MCF 10A (cell line): ENCODE results near the gene CAMTA1. TPM values are rescaled to one million over a fixed set of nuclear protein-coding genes. Genes with fewer than 3 reads are reported as not detected.

Experiments
- BruUV-seq: library from RNA; stranded (reverse); fragments of 400-500 nt; replicated peaks from 2 replicates; lab custom pipeline; 2021; lab: Mats Ljungman, UMichigan
- CTCF ChIA-PET: fragments of 300-600 bp; sonication (Branson Sonifier 250); formaldehyde crosslinking; extraction: SDS; loops from one replicate; lab custom pipeline; 2021; ENCODE audit warnings: antibody characterized with exemption, inconsistent platforms; lab: Yijun Ruan, JAX
- POLR2A ChIA-PET: fragments of 300-600, 350-650 bp; sonication (Branson Sonifier 250); formaldehyde crosslinking; extraction: SDS; loops from one replicate; lab custom pipeline; 2020; ENCODE audit warnings: antibody characterized with exemption, inconsistent platforms; lab: Yijun Ruan, JAX
- DNase-seq: peaks from one replicate; pipeline ENCODE4 v3.0.0-alpha.2; 2018; ENCODE audit not compliant: unreplicated experiment
- H3K27ac Mint-ChIP-seq: one replicate; pipeline ENCODE4 v1.8.0; 2022; ENCODE audit warnings: mild to moderate bottlenecking, low read depth, mixed read lengths; ENCODE audit not compliant: unreplicated experiment
- H3K27me3 Mint-ChIP-seq: one replicate; pipeline ENCODE4 v1.8.0; 2022; ENCODE audit warnings: mixed read lengths; ENCODE audit not compliant: insufficient read depth, unreplicated experiment
- H3K36me3 Mint-ChIP-seq: one replicate; pipeline ENCODE4 v1.8.0; 2022; ENCODE audit warnings: mild to moderate bottlenecking, moderate library complexity, mixed read lengths; ENCODE audit not compliant: insufficient read depth, unreplicated experiment
- H3K4me1 Mint-ChIP-seq: one replicate; pipeline ENCODE4 v1.8.0; 2022; ENCODE audit warnings: mixed read lengths; ENCODE audit not compliant: insufficient read depth, unreplicated experiment
- H3K4me3 Mint-ChIP-seq: one replicate; pipeline ENCODE4 v1.8.0; 2022; ENCODE audit warnings: mild to moderate bottlenecking, moderate library complexity, mixed read lengths; ENCODE audit not compliant: unreplicated experiment
- H3K9me3 Mint-ChIP-seq: one replicate; pipeline ENCODE4 v1.8.0; 2022; ENCODE audit warnings: mixed read lengths; ENCODE audit not compliant: unreplicated experiment
- intact Hi-C: fragments of 100-400 bp; cut with micrococcal nuclease; formaldehyde crosslinking; loops from 2 replicates; pipeline ENCODE4 v1.14.1; 2022
- total RNA-seq: library from RNA; stranded (reverse); gene quantifications from 2 replicates; pipeline ENCODE4 v1.2.3, GENCODE V29; 2022
- TF ChIP-seq, protein P1 (sequence below): fragments of 200-600 bp; IDR thresholded peaks from one replicate; pipeline ENCODE4 v1.8.0; 2022; ENCODE audit warnings: antibody characterized with exemption, mild to moderate bottlenecking; ENCODE audit not compliant: unreplicated experiment

Gene CAMTA1
- total RNA-seq, 1 experiment from 2014 or later, result 74.1 TPM

GRCh38 chr1:6784560-6785317, 515 bp upstream of the CAMTA1 start:
- H3K27me3 Mint-ChIP-seq, result no peaks in the 10 kb centered on the region
- intact Hi-C loops, result loop anchor here (1.0 kb wide), 1 partner anchor 64 kb away; no protein-coding TSS in a partner anchor

DNA sequence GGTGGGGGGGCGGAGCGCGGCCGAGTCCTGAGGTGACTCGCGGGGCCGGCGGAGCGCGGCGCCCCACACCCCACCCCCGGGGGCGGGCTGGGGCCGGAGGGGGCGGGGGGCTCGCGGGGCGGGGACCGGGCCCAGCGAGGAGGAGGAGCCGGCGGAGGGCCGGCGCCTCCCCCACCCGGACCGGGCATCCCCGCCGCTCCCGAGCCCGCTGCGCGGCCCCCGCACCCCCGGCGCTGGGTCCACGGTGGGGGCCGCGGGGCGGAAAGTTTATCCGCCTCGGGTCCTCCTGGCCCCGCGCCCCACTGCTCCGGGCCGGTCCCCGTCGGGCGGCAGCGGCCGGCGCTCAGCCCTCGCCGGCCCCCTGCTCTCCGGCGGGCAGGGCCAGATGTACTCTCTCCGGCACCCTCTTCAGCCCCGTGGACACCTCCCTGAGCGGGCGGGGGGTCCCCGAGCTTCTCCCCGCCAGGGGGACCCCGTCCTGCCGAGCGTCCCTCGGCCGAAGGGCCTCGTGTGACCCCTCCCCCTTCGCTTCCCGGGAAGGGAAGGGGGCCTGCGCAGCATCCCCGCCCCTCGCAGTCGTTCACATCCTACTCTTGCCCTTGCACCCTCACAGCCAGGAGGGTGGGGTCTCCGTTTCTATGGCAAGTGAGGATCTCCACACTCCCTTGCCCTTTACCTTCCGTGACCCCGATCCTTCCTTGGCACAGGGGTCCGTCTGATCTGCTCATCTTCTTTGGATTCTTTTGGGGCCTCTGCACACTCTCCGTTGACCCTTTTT, 663 bp downstream of the CAMTA1 start:
- peaks cover 30% of the 10 kb centered on the region for H3K4me1 Mint-ChIP-seq
- intact Hi-C loops, result no loop called here
- peak; percentile 22 for DNase-seq

More at GRCh38 chr1:6784560-6785317, 515 bp upstream of the CAMTA1 start:
- peak; percentile 100 for DNase-seq
- Mint-ChIP-seq H3K4me1 (peaks cover 27% of the 10 kb centered on the region), H3K9me3 (no peaks in the 10 kb centered on the region), H3K27ac (peak overlapping the region; percentile 94), H3K36me3 (peaks cover 7% of the 10 kb centered on the region), H3K4me3 (peak overlapping the region; percentile 86)
- TF ChIP-seq, protein P1, sequence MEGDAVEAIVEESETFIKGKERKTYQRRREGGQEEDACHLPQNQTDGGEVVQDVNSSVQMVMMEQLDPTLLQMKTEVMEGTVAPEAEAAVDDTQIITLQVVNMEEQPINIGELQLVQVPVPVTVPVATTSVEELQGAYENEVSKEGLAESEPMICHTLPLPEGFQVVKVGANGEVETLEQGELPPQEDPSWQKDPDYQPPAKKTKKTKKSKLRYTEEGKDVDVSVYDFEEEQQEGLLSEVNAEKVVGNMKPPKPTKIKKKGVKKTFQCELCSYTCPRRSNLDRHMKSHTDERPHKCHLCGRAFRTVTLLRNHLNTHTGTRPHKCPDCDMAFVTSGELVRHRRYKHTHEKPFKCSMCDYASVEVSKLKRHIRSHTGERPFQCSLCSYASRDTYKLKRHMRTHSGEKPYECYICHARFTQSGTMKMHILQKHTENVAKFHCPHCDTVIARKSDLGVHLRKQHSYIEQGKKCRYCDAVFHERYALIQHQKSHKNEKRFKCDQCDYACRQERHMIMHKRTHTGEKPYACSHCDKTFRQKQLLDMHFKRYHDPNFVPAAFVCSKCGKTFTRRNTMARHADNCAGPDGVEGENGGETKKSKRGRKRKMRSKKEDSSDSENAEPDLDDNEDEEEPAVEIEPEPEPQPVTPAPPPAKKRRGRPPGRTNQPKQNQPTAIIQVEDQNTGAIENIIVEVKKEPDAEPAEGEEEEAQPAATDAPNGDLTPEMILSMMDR, result no peak
- BruUV-seq, result no TSS peak
- CTCF ChIA-PET, result interaction anchor here (0.7 to 1.0 kb wide), 2 partner anchors 57 to 108 kb away, joined by 3 to 4 read pairs; no protein-coding TSS in a partner anchor
- POLR2A ChIA-PET, result interaction anchor here (0.6 to 4.8 kb wide), 35 partner anchors 8 to 1128 kb away, joined by 3 to 56 read pairs (median 6); partner anchors contain the start of genes DNAJC11 and KLHL21

GRCh38 chr1:6788946-6789345, 3.7 kb downstream of the CAMTA1 start:
- TF ChIP-seq, protein P1, result no peak
- Mint-ChIP-seq H3K9me3 (no peaks in the 10 kb centered on the region), H3K27ac (no peak overlapping the region), H3K4me3 (no peak overlapping the region), H3K36me3 (peaks cover 15% of the 10 kb centered on the region), H3K4me1 (peaks cover 39% of the 10 kb centered on the region), H3K27me3 (no peaks in the 10 kb centered on the region)
- no TSS peak for BruUV-seq
- CTCF ChIA-PET, result interaction anchor here (0.5 to 1.5 kb wide), 5 partner anchors 55 to 101 kb away, joined by 3 to 5 read pairs (median 4); no protein-coding TSS in a partner anchor
- POLR2A ChIA-PET, result interaction anchor here (0.8 kb wide), 1 partner anchor 81 kb away, joined by 3 read pairs; no protein-coding TSS in a partner anchor
- intact Hi-C loops, result no loop called here
- no peak for DNase-seq

More for the DNA sequence above, 663 bp downstream of the CAMTA1 start:
- no TSS peak for BruUV-seq
- Mint-ChIP-seq H3K27me3 (no peaks in the 10 kb centered on the region), H3K27ac (peak overlapping the region; percentile 94), H3K9me3 (no peaks in the 10 kb centered on the region), H3K36me3 (peaks cover 7% of the 10 kb centered on the region), H3K4me3 (peak overlapping the region; percentile 86)
- ChIA-PET POLR2A (interaction anchor here (0.8 to 4.8 kb wide), 15 partner anchors 10 to 183 kb away, joined by 3 to 56 read pairs (median 19); partner anchors contain the start of gene KLHL21), CTCF (no interaction called here)
- TF ChIP-seq, protein P1, result no peak
